Neuronal stem cell (in vitro differentiated cells): ENCODE data around the gene ABHD1.
A peak's percentile ranks its signal among the peaks of the same experiment; 100 is the strongest.

Experiments
- DNase-seq: peaks from one replicate; pipeline ENCODE4 v3.0.0-alpha.2; 2013; ENCODE audit warnings: low spot score
- H2AFZ ChIP-seq: one replicate; pipeline ENCODE4 v1.6.1; 2013; ENCODE audit warnings: mild to moderate bottlenecking, low read length, inconsistent platforms
- H2AK5ac ChIP-seq: 2 replicates; pipeline ENCODE4 v1.6.1; 2013; ENCODE audit warnings: low read depth, mild to moderate bottlenecking, inconsistent platforms, low read length, moderate library complexity, mixed read lengths
- H2BK120ac ChIP-seq: 2 replicates; pipeline ENCODE4 v1.6.1; 2013; ENCODE audit warnings: low read depth, mild to moderate bottlenecking, inconsistent platforms, low read length, moderate library complexity, mixed read lengths
- H2BK12ac ChIP-seq: one replicate; pipeline ENCODE4 v1.6.1; 2013; ENCODE audit warnings: low read length, inconsistent platforms
- H2BK15ac ChIP-seq: 2 replicates; pipeline ENCODE4 v1.6.1; 2013; ENCODE audit warnings: mild to moderate bottlenecking, low read length, inconsistent platforms, mixed read lengths
- H2BK5ac ChIP-seq: one replicate; pipeline ENCODE4 v1.6.1; 2013; ENCODE audit warnings: inconsistent platforms, mild to moderate bottlenecking, low read length, moderate library complexity
- H3K14ac ChIP-seq: one replicate; pipeline ENCODE4 v1.6.1; 2013; ENCODE audit warnings: low read length, inconsistent platforms
- H3K18ac ChIP-seq: 2 replicates; pipeline ENCODE4 v1.6.1; 2013; ENCODE audit warnings: low read length, inconsistent platforms
- H3K23ac ChIP-seq: 2 replicates; pipeline ENCODE4 v1.6.1; 2013; ENCODE audit warnings: low read depth, mild to moderate bottlenecking, mixed read lengths, low read length, inconsistent platforms; ENCODE audit not compliant: poor library complexity
- H3K27ac ChIP-seq: replicated peaks from 3 replicates; pipeline ENCODE4 v1.5.1; 2013; ENCODE audit warnings: low read length, inconsistent platforms
- H3K27me3 ChIP-seq, 3 experiments: 2 replicates each; pipeline ENCODE4 v1.6.1; 2013; ENCODE audit warnings: low read length in 3 of 3, mild to moderate bottlenecking in 2 of 3, inconsistent platforms in 1 of 3, low read depth in 1 of 3, mixed read lengths in 1 of 3, moderate library complexity in 1 of 3; ENCODE audit not compliant: control insufficient read depth in 3 of 3, insufficient read depth in 3 of 3
- H3K36me3 ChIP-seq, 2 donors: replicated peaks in 1 of 2; 2 replicates each; pipeline ENCODE4 v1.6.1; 2013; ENCODE audit warnings: low read length in 2 of 2; ENCODE audit not compliant: control insufficient read depth in 2 of 2, insufficient read depth in 2 of 2
- H3K4ac ChIP-seq: 2 replicates; pipeline ENCODE4 v1.6.1; 2013; ENCODE audit warnings: inconsistent platforms, mild to moderate bottlenecking, low read length, moderate library complexity
- H3K4me1 ChIP-seq, 2 donors: 1 replicate in 1 of 2; 2 replicates in 1 of 2; pipeline ENCODE4 v1.6.1; 2013; ENCODE audit warnings: low read length in 2 of 2, low read depth in 1 of 2; ENCODE audit not compliant: control insufficient read depth in 2 of 2, insufficient read depth in 1 of 2
- H3K4me2 ChIP-seq: one replicate; pipeline ENCODE4 v1.6.1; 2013; ENCODE audit warnings: mild to moderate bottlenecking, low read length, inconsistent platforms; ENCODE audit not compliant: insufficient read depth, poor library complexity, severe bottlenecking
- H3K4me3 ChIP-seq, 2 donors: 2 replicates each; pipeline ENCODE4 v1.5.1; 2013; ENCODE audit warnings: low read length in 2 of 2, mild to moderate bottlenecking in 2 of 2, inconsistent platforms in 1 of 2, moderate library complexity in 1 of 2
- H3K79me1 ChIP-seq: one replicate; pipeline ENCODE4 v1.6.1; 2013; ENCODE audit warnings: low read depth, mild to moderate bottlenecking, inconsistent platforms, low read length, moderate library complexity
- H3K9ac ChIP-seq: one replicate; pipeline ENCODE4 v1.6.1; 2013; ENCODE audit warnings: mild to moderate bottlenecking, low read depth, low read length, inconsistent platforms; ENCODE audit not compliant: poor library complexity
- H3K9me3 ChIP-seq, 2 donors: replicated peaks in 1 of 2; 2 replicates each; pipeline versions ENCODE3 to v1.6.1; 2013; ENCODE audit warnings: low read length in 2 of 2, mild to moderate bottlenecking in 2 of 2, inconsistent platforms in 1 of 2, low read depth in 1 of 2, mixed read lengths in 1 of 2, moderate library complexity in 1 of 2; ENCODE audit not compliant: control insufficient read depth in 2 of 2, insufficient read depth in 1 of 2
- H4K8ac ChIP-seq: one replicate; pipeline ENCODE4 v1.6.1; 2013; ENCODE audit warnings: low read depth, mild to moderate bottlenecking, inconsistent platforms, low read length, moderate library complexity
- H4K91ac ChIP-seq: one replicate; pipeline ENCODE4 v1.6.1; 2013; ENCODE audit warnings: low read length, low read depth, mild to moderate bottlenecking, inconsistent platforms; ENCODE audit not compliant: poor library complexity
- WGBS, 2 donors: extraction: QIAGEN DNeasy Blood & Tissue Kit; methylation state at CpG; one replicate each; pipeline ENCODE4 v1.1.7; 2013; ENCODE audit warnings: missing lambda C conversion rate in 2 of 2, mixed read lengths in 1 of 2; ENCODE audit not compliant: insufficient read length in 2 of 2, insufficient replicate concordance in 1 of 2; ENCODE audit errors: extremely low coverage in 2 of 2; 5-methylcytosine and 5-hydroxymethylcytosine counted together

Gene ABHD1

DNA sequence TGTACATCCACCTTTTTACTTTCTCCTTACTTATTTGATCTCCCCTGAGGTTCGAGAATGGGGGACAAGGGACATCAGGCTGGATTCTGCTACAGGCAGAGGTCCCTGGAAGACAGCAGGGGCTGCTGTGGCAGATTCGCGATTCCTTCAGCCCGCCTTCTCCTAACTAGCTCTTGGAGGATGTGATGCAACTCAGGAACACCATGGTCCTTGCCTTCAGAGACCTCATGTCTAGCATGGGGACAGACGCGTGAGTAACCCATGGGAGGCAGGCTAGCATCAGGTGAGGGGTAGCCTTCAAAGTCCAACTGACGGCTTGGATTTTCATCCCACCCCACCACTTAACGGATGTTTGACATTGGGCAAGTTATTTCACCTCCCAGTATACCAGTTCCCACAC is 24.3 kb downstream of the ABHD1 start:
- no peak overlapping the region for H3K4ac ChIP-seq
- WGBS, 2 donors, result no CpG with 5 or more reads among the region's 8 CpGs
- no peak for DNase-seq

DNA sequence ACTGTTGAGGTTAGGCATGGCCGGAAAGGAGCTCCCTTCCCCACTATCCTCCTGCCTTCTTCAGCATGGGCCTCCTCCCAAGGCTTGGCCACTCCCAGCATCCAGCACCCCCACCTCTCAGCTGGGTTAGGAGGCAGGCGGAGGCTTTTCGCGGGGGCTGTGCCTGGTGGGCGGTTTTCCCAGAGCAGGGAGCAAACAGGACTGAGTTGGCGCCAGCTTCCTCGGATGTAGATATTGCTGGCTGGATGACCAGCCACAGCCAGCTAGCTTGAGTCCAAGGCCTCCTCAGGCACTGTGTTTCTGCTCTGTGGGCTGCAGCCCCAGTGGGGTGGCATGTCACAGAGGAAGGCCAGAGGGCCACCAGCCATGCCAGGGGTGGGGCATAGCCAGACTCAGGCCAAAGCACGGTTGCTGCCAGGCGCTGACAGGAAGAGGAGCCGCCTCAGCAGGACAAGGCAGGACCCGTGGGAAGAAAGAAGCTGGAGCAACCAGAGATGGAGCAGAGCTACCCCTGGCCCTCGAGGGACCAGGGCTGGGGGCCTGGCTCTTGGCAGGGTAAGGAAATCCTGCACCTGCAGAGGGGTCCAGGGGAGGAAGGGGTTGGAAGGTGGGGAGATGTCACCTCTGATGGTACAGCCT is 25.3 kb downstream of the ABHD1 start, which contains the start of gene TCF23:
Gene TCF23, plus strand, starts transcription at position 204 of the 639 bp plus-strand sequence. Its CDS starts 130 bp downstream, at position 334.
- Histone ChIP-seq H3K9ac (no peak within 1 kb of the TSS), H3K9me3 (no peaks in the 10 kb centered on the region), H3K27ac (no peak within 1 kb of the TSS), H3K79me1 (no peaks in the 10 kb centered on the region), H4K91ac (peak within 1 kb of the TSS; percentile 33), H3K18ac (peak within 1 kb of the TSS; percentile 38), H3K4me2 (no peak within 1 kb of the TSS), H3K4me1 (no peaks in the 10 kb centered on the region), H3K4ac (no peak within 1 kb of the TSS), H2BK120ac (peak within 1 kb of the TSS; percentile 88), H3K14ac (no peak within 1 kb of the TSS), H2AK5ac (no peak within 1 kb of the TSS), H4K8ac (no peak within 1 kb of the TSS), H2BK15ac (peak within 1 kb of the TSS; percentile 38), H3K23ac (no peak within 1 kb of the TSS), H3K27me3 (peaks cover 0 to 57% (median 0%) of the 10 kb centered on the region in 3 experiments), H2AFZ (no peak within 1 kb of the TSS), H3K36me3 (no peaks in the 10 kb centered on the region), H2BK5ac (no peak within 1 kb of the TSS), H2BK12ac (no peak within 1 kb of the TSS), H3K4me3 (no peak within 1 kb of the TSS)
- no peak for DNase-seq
- WGBS, 2 donors, result no CpG with 5 or more reads among the region's 12 CpGs

More for the DNA sequence above, 24.3 kb downstream of the ABHD1 start:
- Histone ChIP-seq H2BK12ac (no peak overlapping the region), H3K9me3 (no peaks in the 10 kb centered on the region), H3K79me1 (no peaks in the 10 kb centered on the region), H3K4me3 (no peak overlapping the region), H3K4me2 (no peak overlapping the region), H3K27me3 (peaks cover 0 to 48% (median 0%) of the 10 kb centered on the region in 3 experiments), H2BK5ac (no peak overlapping the region), H3K14ac (no peak overlapping the region), H2BK120ac (no peak overlapping the region), H2AK5ac (no peak overlapping the region), H4K8ac (no peak overlapping the region), H3K23ac (no peak overlapping the region), H4K91ac (no peak overlapping the region), H3K27ac (no peak overlapping the region), H3K9ac (no peak overlapping the region), H3K36me3 (no peaks in the 10 kb centered on the region), H2BK15ac (no peak overlapping the region), H3K18ac (no peak overlapping the region), H3K4me1 (no peaks in the 10 kb centered on the region), H2AFZ (no peak overlapping the region)

DNA sequence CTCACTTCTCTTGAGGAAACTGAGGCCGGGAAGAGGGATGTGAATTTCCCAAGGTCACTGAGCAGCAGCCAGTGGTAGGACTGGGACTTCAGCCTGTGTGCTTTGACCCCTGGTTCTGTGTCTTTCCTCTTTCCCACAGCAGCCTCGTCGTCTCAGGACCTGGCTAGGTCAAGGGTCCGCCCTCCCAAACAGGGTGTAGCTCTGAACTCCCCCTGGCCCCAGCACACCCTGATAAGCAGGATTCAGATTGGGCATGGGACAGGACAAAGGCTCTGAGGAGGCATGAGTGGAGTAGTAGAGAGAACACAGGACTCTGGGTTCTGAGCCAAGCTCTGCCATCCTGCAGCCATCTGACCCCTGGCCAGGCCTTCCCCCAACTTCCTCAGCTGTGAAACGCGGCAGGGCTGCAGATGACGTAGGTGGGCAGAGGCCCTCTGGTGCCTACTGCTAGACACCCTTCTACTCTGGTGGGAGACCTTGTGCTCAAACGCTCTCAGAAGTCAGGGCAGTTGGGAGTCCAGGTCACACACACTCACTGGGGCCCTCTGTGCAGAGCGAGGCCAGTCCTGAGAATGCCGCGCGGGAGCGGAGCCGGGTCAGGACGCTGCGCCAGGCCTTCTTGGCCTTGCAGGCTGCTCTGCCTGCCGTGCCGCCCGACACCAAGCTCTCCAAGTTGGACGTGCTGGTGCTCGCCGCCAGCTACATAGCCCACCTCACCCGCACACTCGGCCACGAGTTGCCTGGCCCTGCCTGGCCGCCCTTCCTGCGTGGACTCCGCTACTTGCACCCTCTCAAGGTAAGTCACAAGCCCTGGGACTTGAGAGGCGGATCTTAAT is 26.2 kb downstream of the ABHD1 start:
- no peak overlapping the region for H2BK5ac ChIP-seq
- peaks cover 0 to 63% (median 0%) of the 10 kb centered on the region in 3 experiments for H3K27me3 ChIP-seq
- H3K18ac ChIP-seq, result peak overlapping the region; percentile 38
- H3K14ac ChIP-seq, result no peak overlapping the region
- H4K8ac ChIP-seq, result no peak overlapping the region
- peak overlapping the region; percentile 38 for H2BK15ac ChIP-seq
- no peak overlapping the region for H2AK5ac ChIP-seq
- H4K91ac ChIP-seq, result no peak overlapping the region
- H3K4me1 ChIP-seq, result no peaks in the 10 kb centered on the region
- no peak overlapping the region for H2AFZ ChIP-seq
- no peak overlapping the region for H3K27ac ChIP-seq
- no peaks in the 10 kb centered on the region for H3K36me3 ChIP-seq
- H2BK12ac ChIP-seq, result no peak overlapping the region
- no peak overlapping the region for H3K4me2 ChIP-seq
- no peaks in the 10 kb centered on the region for H3K79me1 ChIP-seq
- H3K4ac ChIP-seq, result no peak overlapping the region
- H3K9ac ChIP-seq, result peak overlapping the region; percentile 2
- H3K9me3 ChIP-seq, result no peaks in the 10 kb centered on the region
- no peak for DNase-seq
- no peak overlapping the region for H3K4me3 ChIP-seq
- H3K23ac ChIP-seq, result peak overlapping the region; percentile 37
- no CpG with 5 or more reads among the region's 29 CpGs for WGBS, 2 donors
- H2BK120ac ChIP-seq, result no peak overlapping the region

DNA sequence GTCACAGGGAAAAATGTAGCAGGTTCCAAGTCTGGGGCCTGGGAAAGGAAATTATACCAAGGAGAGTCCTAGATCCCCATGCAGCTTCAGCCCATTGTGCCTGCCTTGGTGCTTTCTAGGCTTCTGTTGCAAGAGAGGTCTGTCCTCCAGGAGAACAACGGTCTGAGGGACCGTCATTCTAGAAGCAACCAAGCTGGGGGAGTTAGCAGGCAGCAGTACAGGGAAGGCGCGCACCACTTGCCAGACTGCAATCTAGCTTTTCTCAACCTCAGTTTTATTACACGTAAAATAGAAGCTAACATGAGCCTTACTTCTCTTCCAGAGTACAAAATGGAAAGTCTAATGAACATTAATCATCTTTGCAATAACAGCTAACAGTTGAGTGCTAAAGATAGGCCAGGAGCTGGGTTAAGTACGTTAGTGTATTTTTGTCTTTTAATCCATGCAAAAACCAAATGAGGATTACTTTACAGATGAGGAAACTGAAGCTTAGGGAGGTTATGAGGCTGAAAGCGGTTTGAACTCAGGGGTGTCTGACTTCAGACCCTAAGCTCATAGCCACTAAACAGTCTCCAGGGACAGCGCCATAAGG is 27.1 kb downstream of the ABHD1 start:
- H3K23ac ChIP-seq, result no peak overlapping the region
- H3K4me2 ChIP-seq, result no peak overlapping the region
- no peak overlapping the region for H2BK15ac ChIP-seq
- H4K8ac ChIP-seq, result no peak overlapping the region
- H4K91ac ChIP-seq, result no peak overlapping the region
- no peak overlapping the region for H3K18ac ChIP-seq
- peaks cover 0 to 2% of the 10 kb centered on the region in 2 donors for H3K4me1 ChIP-seq
- no peaks in the 10 kb centered on the region for H3K9me3 ChIP-seq
- H3K36me3 ChIP-seq, result no peaks in the 10 kb centered on the region
- H2BK5ac ChIP-seq, result no peak overlapping the region
- no peak overlapping the region for H3K14ac ChIP-seq
- no peak overlapping the region for H2AFZ ChIP-seq
- H3K27ac ChIP-seq, result no peak overlapping the region
- no peak for DNase-seq
- H3K27me3 ChIP-seq, result peaks cover 0 to 63% (median 0%) of the 10 kb centered on the region in 3 experiments
- H2BK120ac ChIP-seq, result no peak overlapping the region
- no CpG with 5 or more reads among the region's 8 CpGs for WGBS, 2 donors
- no peak overlapping the region for H2BK12ac ChIP-seq
- no peaks in the 10 kb centered on the region for H3K79me1 ChIP-seq
- no peak overlapping the region for H3K9ac ChIP-seq
- H3K4me3 ChIP-seq, result no peak overlapping the region
- H2AK5ac ChIP-seq, result no peak overlapping the region
- H3K4ac ChIP-seq, result no peak overlapping the region
